Endodermal cell (in vitro differentiated cells): ENCODE data around the gene RALGPS1. TPM values are rescaled to one million over a fixed set of nuclear protein-coding genes. Genes with fewer than 3 reads are reported as not detected.
"Not testable (repeated sequence)": the region's sequence is repeated elsewhere in the genome, so short reads cannot be mapped to it uniquely, and the experiment has no call there.

Experiments
- DNase-seq: peaks from one replicate; pipeline ENCODE4 v3.0.0-alpha.2; 2017
- H3K27ac ChIP-seq: 2 replicates; pipeline ENCODE4 v1.5.1; 2013; ENCODE audit warnings: mild to moderate bottlenecking, low read depth, low read length, moderate library complexity
- H3K27me3 ChIP-seq: 2 replicates; pipeline ENCODE4 v1.6.1; 2013; ENCODE audit warnings: mild to moderate bottlenecking, low read length, moderate library complexity; ENCODE audit not compliant: insufficient read depth, control insufficient read depth, poor library complexity, severe bottlenecking
- H3K36me3 ChIP-seq: 2 replicates; pipeline ENCODE4 v1.7.0; 2013; ENCODE audit warnings: mild to moderate bottlenecking, low read length, moderate library complexity; ENCODE audit not compliant: control insufficient read depth, insufficient read depth
- H3K4me1 ChIP-seq: one replicate; pipeline ENCODE4 v1.7.0; 2013; ENCODE audit warnings: low read length; ENCODE audit not compliant: control insufficient read depth, insufficient read depth
- H3K4me3 ChIP-seq: 2 replicates; pipeline ENCODE4 v1.5.1; 2013; ENCODE audit warnings: mild to moderate bottlenecking, low read length, moderate library complexity
- H3K9ac ChIP-seq: 2 replicates; pipeline ENCODE4 v1.6.1; 2013; ENCODE audit warnings: mild to moderate bottlenecking, low read length, moderate library complexity; ENCODE audit not compliant: poor library complexity, severe bottlenecking; ENCODE audit errors: extremely low read depth
- H3K9me3 ChIP-seq: 2 replicates; pipeline ENCODE4 v1.6.1; 2013; ENCODE audit warnings: mild to moderate bottlenecking, low read length, moderate library complexity; ENCODE audit not compliant: control insufficient read depth
- H3K27ac Mint-ChIP-seq: 2 replicates; pipeline ENCODE4 v1.8.0; 2020; ENCODE audit warnings: mixed read lengths
- H3K27me3 Mint-ChIP-seq: 2 replicates; pipeline ENCODE4 v1.8.0; 2021; ENCODE audit warnings: mild to moderate bottlenecking, mixed read lengths; ENCODE audit not compliant: insufficient read depth
- H3K36me3 Mint-ChIP-seq: 2 replicates; pipeline ENCODE4 v1.8.0; 2020; ENCODE audit warnings: low read depth, mixed read lengths
- H3K4me1 Mint-ChIP-seq: 2 replicates; pipeline ENCODE4 v1.8.0; 2020; ENCODE audit warnings: mixed read lengths
- H3K4me3 Mint-ChIP-seq: 2 replicates; pipeline ENCODE4 v1.8.0; 2020; ENCODE audit warnings: mild to moderate bottlenecking, moderate library complexity, mixed read lengths
- H3K9me3 Mint-ChIP-seq: 2 replicates; pipeline ENCODE4 v1.8.0; 2020; ENCODE audit warnings: mild to moderate bottlenecking, mixed read lengths
- WGBS, 2 experiments: methylation state at CpG; one replicate each; pipeline versions ENCODE4 v1.1.5 to v1.1.7; 2013; ENCODE audit warnings: missing lambda C conversion rate in 2 of 2, mixed read lengths in 1 of 2; ENCODE audit not compliant: insufficient coverage in 1 of 2, insufficient read length in 1 of 2; 5-methylcytosine and 5-hydroxymethylcytosine counted together
- total RNA-seq, 2 donors: library from RNA; stranded (reverse); fragmentation: NEBNext Ultra II Directional in 1 of 2; extraction: Animal tissue kit (Norgen Biotek cat#: 25700) in 1 of 2; gene quantifications; 2 replicates in 1 of 2; 3 replicates in 1 of 2; pipeline ENCODE4 v1.2.1, GENCODE V29; 2021
- TF ChIP-seq, protein P1 (sequence below): fragments of 200-600 bp; sonication (generic); conservative IDR thresholded peaks from 2 replicates; pipeline ENCODE4 v1.5.0; 2021; ENCODE audit warnings: antibody characterized with exemption, mild to moderate bottlenecking

Gene RALGPS1
- total RNA-seq, 2 donors from 2014 or later = 23.3 to 25.0 TPM

DNA sequence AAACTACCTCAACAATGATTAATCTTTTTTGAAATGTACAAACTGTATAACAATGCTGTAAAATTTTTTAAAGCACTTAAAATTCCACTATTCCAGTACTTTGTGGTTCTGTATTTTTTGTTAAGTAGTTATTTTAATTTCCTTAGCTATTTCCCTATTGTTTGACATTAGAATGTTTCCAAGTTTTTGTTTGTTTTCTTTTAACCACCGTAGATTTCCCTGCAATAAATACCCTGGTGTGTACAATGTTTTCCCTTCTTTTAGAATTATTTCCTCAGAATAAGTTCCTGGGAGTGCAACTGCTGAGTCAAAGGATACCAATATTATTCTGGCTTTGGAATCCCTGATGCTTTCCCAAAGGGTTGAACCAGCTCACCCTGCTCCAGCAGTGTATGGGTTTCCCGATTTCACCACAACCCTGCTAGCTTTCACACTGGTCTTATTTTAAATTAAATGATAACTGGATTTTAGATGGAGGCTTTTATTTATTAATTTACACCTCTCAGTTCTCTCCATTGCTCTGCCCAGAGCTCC lies 228.4 kb downstream of the RALGPS1 start:
- H3K36me3 Mint-ChIP-seq = peaks cover 2% of the 10 kb centered on the region
- H3K4me1 Mint-ChIP-seq = peaks cover 17% of the 10 kb centered on the region

GRCh38 chr9:127143920-127144465 lies 229.4 kb downstream of the RALGPS1 start:
- H3K36me3 ChIP-seq = no peaks in the 10 kb centered on the region
- DNase-seq = no peak
- TF ChIP-seq, protein P1, sequence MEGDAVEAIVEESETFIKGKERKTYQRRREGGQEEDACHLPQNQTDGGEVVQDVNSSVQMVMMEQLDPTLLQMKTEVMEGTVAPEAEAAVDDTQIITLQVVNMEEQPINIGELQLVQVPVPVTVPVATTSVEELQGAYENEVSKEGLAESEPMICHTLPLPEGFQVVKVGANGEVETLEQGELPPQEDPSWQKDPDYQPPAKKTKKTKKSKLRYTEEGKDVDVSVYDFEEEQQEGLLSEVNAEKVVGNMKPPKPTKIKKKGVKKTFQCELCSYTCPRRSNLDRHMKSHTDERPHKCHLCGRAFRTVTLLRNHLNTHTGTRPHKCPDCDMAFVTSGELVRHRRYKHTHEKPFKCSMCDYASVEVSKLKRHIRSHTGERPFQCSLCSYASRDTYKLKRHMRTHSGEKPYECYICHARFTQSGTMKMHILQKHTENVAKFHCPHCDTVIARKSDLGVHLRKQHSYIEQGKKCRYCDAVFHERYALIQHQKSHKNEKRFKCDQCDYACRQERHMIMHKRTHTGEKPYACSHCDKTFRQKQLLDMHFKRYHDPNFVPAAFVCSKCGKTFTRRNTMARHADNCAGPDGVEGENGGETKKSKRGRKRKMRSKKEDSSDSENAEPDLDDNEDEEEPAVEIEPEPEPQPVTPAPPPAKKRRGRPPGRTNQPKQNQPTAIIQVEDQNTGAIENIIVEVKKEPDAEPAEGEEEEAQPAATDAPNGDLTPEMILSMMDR = no peak
- peaks cover 2% of the 10 kb centered on the region for H3K36me3 Mint-ChIP-seq
- H3K4me1 ChIP-seq = no peaks in the 10 kb centered on the region
- no peaks in the 10 kb centered on the region for H3K27me3 ChIP-seq
- H3K9me3 Mint-ChIP-seq = no peaks in the 10 kb centered on the region
- no peaks in the 10 kb centered on the region for H3K27me3 Mint-ChIP-seq
- no peak overlapping the region for H3K4me3 ChIP-seq
- peaks cover 18% of the 10 kb centered on the region for H3K4me1 Mint-ChIP-seq
- H3K4me3 Mint-ChIP-seq = no peak overlapping the region
- H3K27ac ChIP-seq = no peak overlapping the region
- H3K9me3 ChIP-seq = no peaks in the 10 kb centered on the region
- no peak overlapping the region for H3K27ac Mint-ChIP-seq
- WGBS, 2 experiments = 93 to 98% methylated on average over 5 to 8 of the region's 8 CpGs
- no peak overlapping the region for H3K9ac ChIP-seq

More for the DNA sequence above, 228.4 kb downstream of the RALGPS1 start:
- Histone ChIP-seq H3K4me3 (no peak overlapping the region), H3K9ac (peak overlapping the region; percentile 9), H3K9me3 (no peaks in the 10 kb centered on the region), H3K36me3 (no peaks in the 10 kb centered on the region), H3K27me3 (no peaks in the 10 kb centered on the region), H3K4me1 (no peaks in the 10 kb centered on the region), H3K27ac (no peak overlapping the region)
- Mint-ChIP-seq H3K27me3 (no peaks in the 10 kb centered on the region), H3K9me3 (no peaks in the 10 kb centered on the region), H3K4me3 (no peak overlapping the region), H3K27ac (no peak overlapping the region)
- TF ChIP-seq, protein P1 = no peak
- DNase-seq = no peak
- 100% methylated on average over 1 to 2 of the region's 2 CpGs for WGBS, 2 experiments

DNA sequence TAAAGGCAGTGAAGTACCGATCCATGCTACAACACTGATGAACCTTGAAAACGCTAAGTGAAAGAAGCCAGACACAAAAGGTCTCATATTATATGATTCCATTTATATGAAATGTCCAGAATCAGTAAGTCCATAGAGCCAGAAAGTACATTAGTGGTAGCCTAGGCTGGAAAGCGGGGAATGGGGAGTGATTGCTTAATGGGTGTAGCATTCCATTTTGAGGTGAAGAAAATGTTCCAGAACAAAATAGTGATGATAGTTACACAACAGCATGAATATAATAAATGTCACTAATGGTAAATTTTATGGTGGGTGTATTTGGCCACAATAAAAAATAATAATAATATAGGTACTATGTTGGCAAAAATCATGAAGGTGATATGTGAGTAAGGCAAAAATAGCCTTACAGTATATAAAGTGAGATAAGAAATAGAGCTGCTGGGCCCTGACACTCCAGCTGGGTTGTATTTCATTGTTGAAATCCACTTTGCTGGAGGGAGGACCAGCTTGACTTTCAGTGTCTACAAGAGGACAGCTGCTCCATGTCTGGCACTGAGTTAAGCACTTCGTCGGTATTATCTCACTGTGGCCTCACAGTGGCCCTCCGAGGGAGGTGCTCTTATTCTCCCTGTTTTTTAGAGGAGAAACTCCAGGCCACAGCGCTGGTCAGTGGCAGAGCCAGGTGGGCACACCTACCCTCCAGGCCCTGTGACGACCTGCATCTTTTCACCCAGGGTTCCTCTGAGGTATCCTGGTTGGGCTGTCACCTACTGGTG lies 230.3 kb downstream of the RALGPS1 start:
- H3K9ac ChIP-seq = no peak overlapping the region
- H3K4me3 Mint-ChIP-seq = no peak overlapping the region
- DNase-seq = peak; percentile 47
- H3K9me3 ChIP-seq = no peaks in the 10 kb centered on the region
- H3K4me3 ChIP-seq = no peak overlapping the region
- H3K27ac ChIP-seq = no peak overlapping the region
- no peaks in the 10 kb centered on the region for H3K36me3 ChIP-seq
- no peaks in the 10 kb centered on the region for H3K27me3 ChIP-seq
- peaks cover 2% of the 10 kb centered on the region for H3K36me3 Mint-ChIP-seq
- no peaks in the 10 kb centered on the region for H3K4me1 ChIP-seq
- 91 to 96% methylated on average over 7 to 8 of the region's 8 CpGs for WGBS, 2 experiments
- no peak overlapping the region for H3K27ac Mint-ChIP-seq
- no peaks in the 10 kb centered on the region for H3K9me3 Mint-ChIP-seq
- H3K27me3 Mint-ChIP-seq = no peaks in the 10 kb centered on the region
- peaks cover 18% of the 10 kb centered on the region for H3K4me1 Mint-ChIP-seq
- TF ChIP-seq, protein P1 = peak; percentile 18

- H3K9me3 Mint-ChIP-seq, H3K36me3 ChIP-seq, H3K27me3 ChIP-seq, H3K4me3 ChIP-seq, H3K27ac ChIP-seq, H3K9me3 ChIP-seq, DNase-seq, H3K4me3 Mint-ChIP-seq, H3K27ac Mint-ChIP-seq, H3K27me3 Mint-ChIP-seq, H3K9ac ChIP-seq, H3K36me3 Mint-ChIP-seq, H3K4me1 ChIP-seq: not testable (repeated sequence)
- peaks cover 18% of the 10 kb centered on the region for H3K4me1 Mint-ChIP-seq
Measured at GRCh38 chr9:127146841-127147240, 232.3 kb downstream of the RALGPS1 start.
